Activated B cell treated with CpG ODN at 0.5 μM for 24 hours (primary cell): ENCODE measurements around the gene HSD11B1L. TPM values are rescaled to one million over a fixed set of nuclear protein-coding genes. Genes with fewer than 3 reads are reported as not detected.

Experiments used
- ATAC-seq: fragments of 200-7000 bp; cut with Tn5 transposase; one replicate; pipeline ENCODE4 v1.10.0; 2021; ENCODE audit warnings: low read depth, mild to moderate bottlenecking, moderate library complexity
- CTCF ChIA-PET: fragments of 350-600 bp; sonication (Branson Sonifier 250); formaldehyde crosslinking; loops from one replicate; lab custom pipeline; 2021; ENCODE audit warnings: antibody characterized with exemption; lab: Charles Lee
- POLR2A ChIA-PET: fragments of 350-600 bp; sonication (Branson Sonifier 250); formaldehyde crosslinking; loops from one replicate; lab custom pipeline; 2021; ENCODE audit warnings: antibody characterized with exemption; lab: Charles Lee
- DNase-seq: peaks from one replicate; pipeline ENCODE4 v3.0.0; 2022
- H3K27ac Mint-ChIP-seq: one replicate; pipeline ENCODE4 v1.8.0; 2020; ENCODE audit warnings: mixed read lengths
- H3K27me3 Mint-ChIP-seq: one replicate; pipeline ENCODE4 v1.8.0; 2021; ENCODE audit warnings: mixed read lengths
- H3K36me3 Mint-ChIP-seq: one replicate; pipeline ENCODE4 v1.8.0; 2021; ENCODE audit warnings: low read depth, mixed read lengths
- H3K4me1 Mint-ChIP-seq: one replicate; pipeline ENCODE4 v1.8.0; 2021; ENCODE audit warnings: mixed read lengths
- H3K4me3 Mint-ChIP-seq: one replicate; pipeline ENCODE4 v1.8.0; 2020; ENCODE audit warnings: mild to moderate bottlenecking, mixed read lengths
- H3K9me3 Mint-ChIP-seq: one replicate; pipeline ENCODE4 v1.8.0; 2020; ENCODE audit warnings: mixed read lengths
- intact Hi-C: fragments of 100-400 bp; cut with micrococcal nuclease; formaldehyde crosslinking; loops from one replicate; pipeline ENCODE4 v1.15.1; 2024
- total RNA-seq: library from RNA; stranded (reverse); gene quantifications from 2 replicates; pipeline ENCODE4 v1.2.3, GENCODE V29; 2022
- TF ChIP-seq, protein P1 (sequence below): fragments of 200-600 bp; IDR thresholded peaks from one replicate; pipeline ENCODE4 v1.8.0; 2022; ENCODE audit warnings: antibody characterized with exemption, mild to moderate bottlenecking

The HSD11B1L gene
- total RNA-seq, 1 donor from 2014 or later = 1.5 TPM

GRCh38 chr19:5676772-5677105 lies 4.1 kb upstream of the HSD11B1L start:
- H3K9me3 Mint-ChIP-seq = no peaks in the 10 kb centered on the region
- no peak for DNase-seq
- H3K27me3 Mint-ChIP-seq = peaks cover 2% of the 10 kb centered on the region
- ChIA-PET POLR2A (interaction anchor here (1.0 to 1.2 kb wide), 2 partner anchors 10 to 13 kb away, joined by 3 to 5 read pairs; no protein-coding TSS in a partner anchor), CTCF (interaction anchor here (1.0 kb wide), 1 partner anchor 10 kb away, joined by 3 read pairs; no protein-coding TSS in a partner anchor)
- H3K36me3 Mint-ChIP-seq = peaks cover 23% of the 10 kb centered on the region
- intact Hi-C loops = no loop called here
- peaks cover 23% of the 10 kb centered on the region for H3K4me1 Mint-ChIP-seq
- no peak overlapping the region for H3K27ac Mint-ChIP-seq
- no peak overlapping the region for H3K4me3 Mint-ChIP-seq
- TF ChIP-seq, protein P1, sequence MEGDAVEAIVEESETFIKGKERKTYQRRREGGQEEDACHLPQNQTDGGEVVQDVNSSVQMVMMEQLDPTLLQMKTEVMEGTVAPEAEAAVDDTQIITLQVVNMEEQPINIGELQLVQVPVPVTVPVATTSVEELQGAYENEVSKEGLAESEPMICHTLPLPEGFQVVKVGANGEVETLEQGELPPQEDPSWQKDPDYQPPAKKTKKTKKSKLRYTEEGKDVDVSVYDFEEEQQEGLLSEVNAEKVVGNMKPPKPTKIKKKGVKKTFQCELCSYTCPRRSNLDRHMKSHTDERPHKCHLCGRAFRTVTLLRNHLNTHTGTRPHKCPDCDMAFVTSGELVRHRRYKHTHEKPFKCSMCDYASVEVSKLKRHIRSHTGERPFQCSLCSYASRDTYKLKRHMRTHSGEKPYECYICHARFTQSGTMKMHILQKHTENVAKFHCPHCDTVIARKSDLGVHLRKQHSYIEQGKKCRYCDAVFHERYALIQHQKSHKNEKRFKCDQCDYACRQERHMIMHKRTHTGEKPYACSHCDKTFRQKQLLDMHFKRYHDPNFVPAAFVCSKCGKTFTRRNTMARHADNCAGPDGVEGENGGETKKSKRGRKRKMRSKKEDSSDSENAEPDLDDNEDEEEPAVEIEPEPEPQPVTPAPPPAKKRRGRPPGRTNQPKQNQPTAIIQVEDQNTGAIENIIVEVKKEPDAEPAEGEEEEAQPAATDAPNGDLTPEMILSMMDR = no peak
- no peak for ATAC-seq

GRCh38 chr19:5677136-5677535 lies 3.7 kb upstream of the HSD11B1L start:
- Mint-ChIP-seq H3K27ac (no peak overlapping the region), H3K4me1 (peaks cover 26% of the 10 kb centered on the region), H3K9me3 (no peaks in the 10 kb centered on the region), H3K4me3 (no peak overlapping the region), H3K36me3 (peaks cover 19% of the 10 kb centered on the region), H3K27me3 (peaks cover 2% of the 10 kb centered on the region)
- DNase-seq = no peak
- TF ChIP-seq, protein P1 = no peak
- no peak for ATAC-seq
- intact Hi-C loops = no loop called here
- ChIA-PET CTCF (interaction anchor here (1.0 kb wide), 1 partner anchor 10 kb away, joined by 3 read pairs; no protein-coding TSS in a partner anchor), POLR2A (interaction anchor here (1.0 kb wide), 1 partner anchor 13 kb away, joined by 3 read pairs; no protein-coding TSS in a partner anchor)

DNA sequence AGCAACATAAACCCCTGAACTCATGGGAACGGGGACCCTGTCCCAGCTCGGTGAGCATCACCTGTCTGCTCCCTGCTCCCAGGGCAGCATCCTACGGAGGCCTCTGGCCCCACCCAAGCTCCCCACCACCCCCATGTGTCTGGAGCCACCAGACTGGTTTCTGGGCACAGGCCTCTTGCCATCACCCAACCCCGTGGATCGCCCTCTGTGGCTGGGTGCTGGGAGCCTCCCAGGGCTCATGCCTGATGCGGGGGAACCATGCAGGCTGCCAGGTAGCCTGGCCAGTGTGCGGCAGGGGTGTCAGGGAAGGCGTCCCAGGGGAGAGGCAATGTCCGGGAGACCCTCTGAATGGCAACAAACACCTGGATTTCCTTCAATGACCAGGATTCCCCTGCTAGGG lies 3.2 kb upstream of the HSD11B1L start:
- Mint-ChIP-seq H3K4me1 (peaks cover 28% of the 10 kb centered on the region), H3K36me3 (peaks cover 19% of the 10 kb centered on the region), H3K4me3 (no peak overlapping the region), H3K27ac (no peak overlapping the region), H3K27me3 (peaks cover 2% of the 10 kb centered on the region), H3K9me3 (no peaks in the 10 kb centered on the region)
- ATAC-seq = no peak
- POLR2A ChIA-PET = interaction anchor here (1.0 kb wide), 1 partner anchor 12 kb away, joined by 3 read pairs; no protein-coding TSS in a partner anchor
- no peak for DNase-seq
- intact Hi-C loops = no loop called here
- TF ChIP-seq, protein P1 = no peak
- CTCF ChIA-PET = no interaction called here

DNA sequence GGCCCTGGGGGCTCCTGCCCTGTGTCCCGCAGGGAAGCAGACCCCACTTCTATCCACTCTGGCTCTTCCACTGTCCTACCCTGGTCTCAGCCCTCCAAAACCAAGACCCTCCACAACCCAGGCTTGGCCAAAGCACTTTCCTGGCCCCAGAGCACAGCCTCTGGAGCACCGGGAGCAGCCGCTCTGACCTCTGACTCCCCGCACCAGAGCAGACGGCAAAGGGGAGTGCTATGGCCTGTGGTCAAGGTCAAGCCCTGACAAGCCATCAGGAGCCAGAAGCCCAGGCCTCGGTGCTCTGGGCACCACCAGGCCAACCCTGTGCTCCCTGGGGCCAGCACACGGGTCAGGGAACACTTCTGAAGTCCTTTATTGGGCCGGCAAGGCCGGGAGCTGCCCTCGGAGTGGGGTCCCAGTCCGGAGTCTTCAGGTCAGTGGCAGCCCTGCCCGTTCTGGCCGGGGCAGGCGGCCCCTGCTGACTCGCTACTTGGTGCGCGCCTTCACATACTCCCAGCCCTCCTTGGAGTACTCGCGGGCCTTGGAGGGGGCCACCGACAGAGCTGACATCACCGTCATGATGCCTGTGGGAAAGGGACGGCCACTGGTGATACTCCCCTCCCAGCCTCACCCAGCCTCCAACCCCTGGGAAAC lies 2.6 kb upstream of the HSD11B1L start:
- no peak overlapping the region for H3K27ac Mint-ChIP-seq
- intact Hi-C loops = no loop called here
- no peak overlapping the region for H3K4me3 Mint-ChIP-seq
- DNase-seq (no peak), ATAC-seq (no peak)
- ChIA-PET POLR2A (interaction anchor here (0.7 to 2.3 kb wide), 2 partner anchors 44 to 56 kb away, joined by 4 to 13 read pairs; partner anchors contain the start of genes SAFB and SAFB2), CTCF (no interaction called here)
- peaks cover 28% of the 10 kb centered on the region for H3K4me1 Mint-ChIP-seq
- H3K36me3 Mint-ChIP-seq = peaks cover 14% of the 10 kb centered on the region
- H3K27me3 Mint-ChIP-seq = peaks cover 2% of the 10 kb centered on the region
- TF ChIP-seq, protein P1 = no peak
- no peaks in the 10 kb centered on the region for H3K9me3 Mint-ChIP-seq
